Parathyroid adenoma (tissue), 2 donors: Measurements from ENCODE around the gene HS3ST5.

Experiments
- H2AFZ ChIP-seq: fragments of 300-600 bp; sonication (generic); one replicate; pipeline ENCODE4 v1.7.0; 2017; ENCODE audit warnings: antibody characterized with exemption, mild to moderate bottlenecking
- H3K27ac ChIP-seq: fragments of 300-600 bp; sonication (generic); one replicate; pipeline ENCODE4 v1.7.0; 2017
- H3K27me3 ChIP-seq: fragments of 300-600 bp; sonication (generic); one replicate; pipeline ENCODE4 v1.7.0; 2017; ENCODE audit warnings: low read length; ENCODE audit not compliant: control insufficient read depth, insufficient read depth
- H3K36me3 ChIP-seq: fragments of 300-600 bp; sonication (generic); one replicate; pipeline ENCODE4 v1.7.0; 2017; ENCODE audit warnings: low read length; ENCODE audit not compliant: control insufficient read depth, insufficient read depth
- H3K4me1 ChIP-seq: fragments of 300-600 bp; sonication (generic); one replicate; pipeline ENCODE4 v1.7.0; 2017; ENCODE audit warnings: control low read depth
- H3K4me2 ChIP-seq: fragments of 300-600 bp; sonication (generic); one replicate; pipeline ENCODE4 v1.7.0; 2017; ENCODE audit warnings: low read length
- H3K4me3 ChIP-seq: fragments of 300-600 bp; sonication (generic); one replicate; pipeline ENCODE4 v1.7.0; 2017; ENCODE audit warnings: low read depth, low read length
- H3K79me2 ChIP-seq: fragments of 300-600 bp; sonication (generic); one replicate; pipeline ENCODE4 v1.7.0; 2017; ENCODE audit warnings: control low read depth
- H3K9ac ChIP-seq: fragments of 300-600 bp; sonication (generic); one replicate; pipeline ENCODE4 v1.7.0; 2017; ENCODE audit warnings: mild to moderate bottlenecking
- H3K9me3 ChIP-seq: fragments of 300-600 bp; sonication (generic); one replicate; pipeline ENCODE4 v1.7.0; 2017; ENCODE audit warnings: low read length; ENCODE audit not compliant: control insufficient read depth
- CTCF ChIP-seq: fragments of 300-600 bp; sonication (generic); IDR thresholded peaks from one replicate; pipeline ENCODE4 v1.7.0; 2017; ENCODE audit warnings: antibody characterized with exemption, mild to moderate bottlenecking
- donor health status: primary hyperparathyroidism.

HS3ST5 gene

DNA sequence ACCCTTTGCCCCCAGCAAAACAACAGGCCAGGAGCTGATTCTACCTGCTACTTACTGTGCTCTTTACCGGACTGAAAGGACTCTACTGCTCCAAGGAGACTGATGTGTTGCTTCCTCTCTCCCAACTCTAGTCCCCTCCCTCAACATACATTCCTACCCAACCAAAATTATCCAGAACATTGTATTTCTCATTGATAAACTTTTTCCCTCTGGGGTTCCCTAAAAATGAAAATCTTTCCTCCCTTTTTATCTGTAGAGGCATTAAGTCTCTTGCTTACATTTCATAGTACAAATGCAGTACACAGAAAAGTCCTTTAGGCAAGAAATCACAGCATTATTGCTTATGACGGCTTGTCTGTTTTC is 940 bp upstream of the HS3ST5 start:
- H3K79me2 ChIP-seq, result no peaks in the 10 kb centered on the region
- H3K4me2 ChIP-seq, result no peak overlapping the region
- H3K9ac ChIP-seq, result no peak overlapping the region
- H3K4me1 ChIP-seq, result no peaks in the 10 kb centered on the region
- no peak overlapping the region for H2AFZ ChIP-seq
- H3K27ac ChIP-seq, result no peak overlapping the region
- no peaks in the 10 kb centered on the region for H3K9me3 ChIP-seq
- H3K4me3 ChIP-seq, result no peak overlapping the region
- TF ChIP-seq CTCF, result no peak
- H3K27me3 ChIP-seq, result no peaks in the 10 kb centered on the region
- H3K36me3 ChIP-seq, result no peaks in the 10 kb centered on the region

DNA sequence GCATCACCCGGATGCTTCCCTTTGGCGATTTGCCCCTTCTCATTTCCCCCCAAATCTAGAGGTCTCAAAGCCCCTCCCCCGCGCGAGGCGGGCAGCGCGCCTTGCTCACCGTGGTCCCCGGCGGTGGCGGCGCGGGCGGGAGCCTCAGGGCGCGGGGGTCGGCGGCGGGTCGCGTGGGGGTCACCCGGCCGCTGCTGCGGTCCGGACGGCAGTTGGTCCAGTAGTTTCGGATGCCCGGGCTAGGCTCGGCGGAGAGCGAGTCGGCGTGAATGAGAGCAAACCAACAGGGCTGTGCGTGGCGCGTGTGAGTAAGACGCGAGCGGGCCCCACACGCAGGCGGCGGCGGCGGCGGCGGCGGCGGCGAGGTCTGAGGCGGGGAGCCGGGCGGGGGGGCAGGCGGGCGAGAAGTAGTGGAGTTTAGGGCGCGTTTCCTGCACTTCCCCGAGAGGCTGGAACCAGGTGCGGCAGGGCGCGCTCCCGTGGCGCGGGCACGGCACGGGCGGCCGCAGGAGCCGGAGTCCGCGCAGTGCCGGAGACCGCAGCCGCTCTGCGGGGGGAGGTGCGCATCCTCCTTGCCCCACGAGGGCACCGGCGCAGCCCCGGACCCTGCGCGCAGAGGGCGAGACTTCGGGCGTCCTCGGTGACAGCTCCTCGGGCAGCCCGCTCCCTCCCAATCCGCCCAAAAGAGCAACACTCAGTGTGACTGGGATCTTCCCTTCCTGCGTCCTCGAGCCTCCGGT is 567 bp downstream of the HS3ST5 start:
- no peak overlapping the region for H3K27ac ChIP-seq
- no peaks in the 10 kb centered on the region for H3K79me2 ChIP-seq
- H3K4me2 ChIP-seq, result peak overlapping the region; percentile 69
- no peak overlapping the region for H3K9ac ChIP-seq
- H3K9me3 ChIP-seq, result no peaks in the 10 kb centered on the region
- no peak for TF ChIP-seq CTCF
- no peaks in the 10 kb centered on the region for H3K36me3 ChIP-seq
- peak overlapping the region; percentile 40 for H3K4me3 ChIP-seq
- no peaks in the 10 kb centered on the region for H3K27me3 ChIP-seq
- no peaks in the 10 kb centered on the region for H3K4me1 ChIP-seq
- no peak overlapping the region for H2AFZ ChIP-seq

DNA sequence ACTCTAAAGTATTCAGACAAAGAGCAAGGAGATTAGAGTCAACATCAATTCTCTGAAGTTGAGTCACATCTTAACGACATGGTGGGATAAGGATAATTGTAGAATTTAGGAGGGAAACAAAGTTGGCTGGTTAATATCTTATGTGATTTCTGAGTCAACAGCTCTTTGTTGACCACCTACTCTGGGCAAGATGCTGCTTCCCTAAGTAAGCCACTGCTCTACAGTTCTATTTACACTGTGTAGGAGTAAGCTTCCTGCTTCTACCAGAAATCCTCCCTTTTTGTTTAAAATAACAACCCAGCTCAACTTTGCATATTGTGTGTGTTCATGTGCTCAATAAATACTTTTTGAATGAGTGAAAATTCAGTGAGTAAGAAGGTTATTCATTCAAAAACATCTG is 3.1 kb downstream of the HS3ST5 start:
- Histone ChIP-seq H3K4me3 (no peak overlapping the region), H3K9me3 (no peaks in the 10 kb centered on the region), H3K27me3 (no peaks in the 10 kb centered on the region), H3K79me2 (no peaks in the 10 kb centered on the region), H3K4me2 (no peak overlapping the region), H3K27ac (no peak overlapping the region), H3K4me1 (no peaks in the 10 kb centered on the region), H3K9ac (no peak overlapping the region), H2AFZ (no peak overlapping the region), H3K36me3 (no peaks in the 10 kb centered on the region)
- TF ChIP-seq CTCF, result no peak

- no peak overlapping the region for H2AFZ ChIP-seq
- no peaks in the 10 kb centered on the region for H3K79me2 ChIP-seq
- H3K9ac ChIP-seq, result no peak overlapping the region
- no peak overlapping the region for H3K27ac ChIP-seq
- no peaks in the 10 kb centered on the region for H3K4me1 ChIP-seq
- H3K4me3 ChIP-seq, result no peak overlapping the region
- no peak for TF ChIP-seq CTCF
- H3K9me3 ChIP-seq, result no peaks in the 10 kb centered on the region
- H3K36me3 ChIP-seq, result no peaks in the 10 kb centered on the region
- H3K4me2 ChIP-seq, result no peak overlapping the region
- H3K27me3 ChIP-seq, result no peaks in the 10 kb centered on the region
These were observed 8.6 kb downstream of the HS3ST5 start for GRCh38 chr6:114334237-114334636.

DNA sequence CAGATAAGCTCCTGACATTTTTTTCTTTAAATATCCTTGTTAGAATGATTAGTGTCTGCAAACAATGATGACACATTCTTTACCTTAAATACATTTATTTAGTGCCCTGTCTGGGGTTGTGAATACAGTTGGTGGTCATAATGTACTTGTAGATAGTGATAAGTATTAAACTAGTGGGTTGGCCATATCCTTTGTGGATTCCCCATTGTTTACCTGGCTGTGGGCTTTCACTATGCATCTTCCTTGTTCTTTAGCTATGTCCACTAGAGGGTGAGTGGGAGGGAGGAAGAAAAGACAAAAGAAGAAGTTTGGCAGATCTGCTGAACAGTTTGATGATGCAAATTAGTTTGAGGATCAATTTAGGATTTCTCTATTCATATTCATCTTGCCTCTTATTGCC is 15.7 kb downstream of the HS3ST5 start:
- Histone ChIP-seq H3K9me3 (no peaks in the 10 kb centered on the region), H3K36me3 (no peaks in the 10 kb centered on the region), H3K4me1 (no peaks in the 10 kb centered on the region), H3K27ac (no peak overlapping the region), H3K27me3 (no peaks in the 10 kb centered on the region), H3K4me3 (no peak overlapping the region), H3K79me2 (no peaks in the 10 kb centered on the region), H3K9ac (no peak overlapping the region), H2AFZ (no peak overlapping the region), H3K4me2 (no peak overlapping the region)
- TF ChIP-seq CTCF, result no peak
